GM12865 (cell line): ENCODE data around the gene ADPRH.
A peak's percentile ranks its signal among the peaks of the same experiment; 100 is the strongest.
"Not testable (repeated sequence)": the region's sequence is repeated elsewhere in the genome, so short reads cannot be mapped to it uniquely, and the experiment has no call there.

Source experiments
- DNase-seq: peaks from one replicate; pipeline ENCODE4 v3.0.0; 2010; ENCODE audit warnings: low read depth
- H3K4me3 ChIP-seq: 2 replicates; pipeline ENCODE4 v1.5.1; 2011; ENCODE audit warnings: mild to moderate bottlenecking, low read depth, low read length, control low read depth
- CTCF ChIP-seq: IDR thresholded peaks from 2 replicates; pipeline ENCODE4 v1.5.1; 2011; ENCODE audit warnings: low read length, control low read depth, low read depth, inconsistent platforms; ENCODE audit not compliant: insufficient read depth; ENCODE audit errors: missing control alignments

ADPRH gene

GRCh38 chr3:119594066-119594465 is 14.8 kb downstream of the ADPRH start:
- no peak for TF ChIP-seq CTCF

GRCh38 chr3:119594929-119595328 is 15.6 kb downstream of the ADPRH start:
- not testable (repeated sequence) for H3K4me3 ChIP-seq, DNase-seq

More at GRCh38 chr3:119594066-119594465, 14.8 kb downstream of the ADPRH start:
- H3K4me3 ChIP-seq: no peak overlapping the region
- no peak for DNase-seq

- DNase-seq: peak; percentile 23
- peak overlapping the region; percentile 3 for H3K4me3 ChIP-seq
- TF ChIP-seq CTCF: no peak
Measured at GRCh38 chr3:119595639-119596334, 16.5 kb downstream of the ADPRH start.

GRCh38 chr3:119596398-119596797 is 17.1 kb downstream of the ADPRH start:
- peak; percentile 63 for DNase-seq
- peak overlapping the region; percentile 3 for H3K4me3 ChIP-seq
- TF ChIP-seq CTCF: no peak

GRCh38 chr3:119597548-119598288 is 18.4 kb downstream of the ADPRH start, which contains the start of gene PLA1A:
Gene PLA1A, plus strand, starts transcription at chr3:119597885. Its CDS starts 29 bp downstream, at chr3:119597914.
- DNase-seq: peak; percentile 71
- peak within 1 kb of the TSS; percentile 58 for H3K4me3 ChIP-seq
- no peak for TF ChIP-seq CTCF

- H3K4me3 ChIP-seq: peak overlapping the region; percentile 58
- DNase-seq: peak; percentile 86
- TF ChIP-seq CTCF: no peak
Measured at GRCh38 chr3:119598410-119599098, 19.3 kb downstream of the ADPRH start.
